Sigmoid colon (tissue), 7 donors: ENCODE results near the gene GAPDHS. TPM values are rescaled to one million over a fixed set of nuclear protein-coding genes. Genes with fewer than 3 reads are reported as not detected.

Source experiments
- DNase-seq: peaks from one replicate; pipeline ENCODE4 v3.0.0-alpha.2; 2019
- H3K27ac ChIP-seq, 4 donors: fragments of 200-600 bp; sonication (generic); one replicate each; pipeline ENCODE4 v1.5.1; 2016 to 2019; ENCODE audit warnings: mild to moderate bottlenecking in 1 of 4
- H3K27me3 ChIP-seq, 3 donors: fragments of 200-600 bp; sonication (generic); one replicate each; pipeline ENCODE4 v1.5.1; 2019; ENCODE audit warnings: mild to moderate bottlenecking in 1 of 3
- H3K36me3 ChIP-seq, 4 donors: fragments of 200-600 bp; sonication (generic); one replicate each; pipeline ENCODE4 v1.5.1; 2016 to 2019
- H3K4me1 ChIP-seq, 4 donors: fragments of 200-600 bp; sonication (generic); one replicate each; pipeline ENCODE4 v1.5.1; 2017 to 2019
- H3K4me3 ChIP-seq, 4 donors: fragments of 200-600 bp; sonication (generic); one replicate each; pipeline ENCODE4 v1.5.1; 2017 to 2019; ENCODE audit warnings: mild to moderate bottlenecking in 2 of 4, moderate library complexity in 1 of 4
- H3K9me3 ChIP-seq, 4 donors: fragments of 200-600 bp in 3 of 4; sonication (generic) in 3 of 4; one replicate each; pipeline versions ENCODE4 v1.5.1 to v1.6.1; 2013 to 2019
- CTCF ChIP-seq, 4 experiments: fragments of 450-650 bp in 3 of 4; fragments of 200-600 bp in 1 of 4; IDR thresholded peaks; one replicate each; pipeline ENCODE4 v1.5.1; 2016 to 2019; ENCODE audit warnings: antibody characterized with exemption in 4 of 4, mild to moderate bottlenecking in 3 of 4, moderate library complexity in 2 of 4
- EP300 ChIP-seq, 4 donors: sonication (generic); formaldehyde crosslinking; IDR thresholded peaks; one replicate each; pipeline ENCODE4 v1.6.1; 2017; ENCODE audit warnings: antibody characterized with exemption in 4 of 4
- POLR2A ChIP-seq, 2 donors: fragments of 450-650 bp; IDR thresholded peaks; one replicate each; pipeline ENCODE4 v1.6.1; 2016; ENCODE audit warnings: antibody characterized with exemption in 2 of 2, mild to moderate bottlenecking in 2 of 2, moderate library complexity in 2 of 2
- POLR2AphosphoS5 ChIP-seq, 4 donors: sonication (generic); formaldehyde crosslinking; IDR thresholded peaks; one replicate each; pipeline ENCODE4 v1.6.1; 2017; ENCODE audit warnings: antibody characterized with exemption in 4 of 4
- WGBS, 2 donors: extraction: QIAGEN DNeasy Blood & Tissue Kit; methylation state at CpG; one replicate each; pipeline ENCODE4 v1.1.7; 2013; 5-methylcytosine and 5-hydroxymethylcytosine counted together
- intact Hi-C: fragments of 100-400 bp; cut with DNase I; formaldehyde crosslinking; loops from one replicate; pipeline ENCODE4 v1.15.1; 2023
- polyA plus RNA-seq, 3 donors: library from polyadenylated mRNA; stranded (reverse); fragments of 200-250 nt; gene quantifications; one replicate each; pipeline ENCODE4 v1.2.3, GENCODE V29; 2013
- total RNA-seq, 4 donors: library from RNA; depleted of rRNA; stranded (reverse); fragments of >200 nt; gene quantifications; one replicate each; pipeline ENCODE4 v1.1.0, GENCODE V29; 2016
- donor health status: healthy with polysubstance abuse.
- donor health status: Bipolar disorder and iron deficiency.
- donor health status: healthy.

The GAPDHS gene
- total and polyA plus RNA-seq, 7 donors = not detected

DNA sequence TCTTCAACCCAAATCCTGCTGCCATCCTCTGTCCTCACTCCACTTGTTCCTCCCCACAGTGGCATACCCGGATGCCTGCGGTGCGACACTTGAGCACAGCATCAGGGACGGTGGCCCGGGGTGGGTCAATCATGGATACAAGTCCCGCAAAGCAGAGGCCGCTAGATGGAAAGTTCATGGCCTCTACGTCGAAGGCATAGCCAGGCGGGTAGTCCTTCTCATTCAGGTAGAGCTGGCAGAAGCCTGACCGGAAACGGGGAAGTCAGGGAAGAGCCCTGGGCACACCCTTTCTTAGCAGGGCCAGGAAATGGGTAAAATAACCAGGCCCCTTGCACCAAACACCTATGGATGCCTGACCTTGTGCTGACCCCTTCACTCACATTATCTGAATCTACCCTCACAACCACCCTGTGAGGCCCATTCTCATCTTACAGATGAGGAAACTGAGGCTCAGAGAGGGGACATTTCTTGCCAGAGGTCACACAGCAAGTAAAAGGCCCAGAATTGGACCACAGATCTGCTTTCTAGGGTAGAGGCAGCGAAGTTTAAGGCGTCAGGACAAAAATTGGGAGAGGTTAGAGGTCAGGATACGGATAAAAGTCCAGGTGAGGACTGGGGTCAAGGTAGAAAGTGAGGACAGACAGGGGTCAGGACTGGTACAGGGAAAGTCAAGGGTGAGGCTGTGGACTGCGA is 23.7 kb downstream of the GAPDHS start:
- 84 to 85% methylated on average over 16 of the region's 16 CpGs for WGBS, 2 donors
- Histone ChIP-seq H3K4me3 (no peak overlapping the region), H3K4me1 (peaks cover 0 to 14% (median 11%) of the 10 kb centered on the region in 4 donors), H3K27ac (no peak overlapping the region), H3K9me3 (no peaks in the 10 kb centered on the region), H3K36me3 (no peaks in the 10 kb centered on the region), H3K27me3 (peaks cover 13 to 47% (median 34%) of the 10 kb centered on the region in 3 donors)
- DNase-seq = no peak
- intact Hi-C loops = no loop called here
- TF ChIP-seq EP300 (IDR thresholded peaks at IDR 0.05) = no peak
- no peak for TF ChIP-seq POLR2AphosphoS5 (IDR thresholded peaks at IDR 0.05)
- no peak for TF ChIP-seq CTCF (IDR thresholded peaks at IDR 0.05)
- no peak for TF ChIP-seq POLR2A (IDR thresholded peaks at IDR 0.05)

DNA sequence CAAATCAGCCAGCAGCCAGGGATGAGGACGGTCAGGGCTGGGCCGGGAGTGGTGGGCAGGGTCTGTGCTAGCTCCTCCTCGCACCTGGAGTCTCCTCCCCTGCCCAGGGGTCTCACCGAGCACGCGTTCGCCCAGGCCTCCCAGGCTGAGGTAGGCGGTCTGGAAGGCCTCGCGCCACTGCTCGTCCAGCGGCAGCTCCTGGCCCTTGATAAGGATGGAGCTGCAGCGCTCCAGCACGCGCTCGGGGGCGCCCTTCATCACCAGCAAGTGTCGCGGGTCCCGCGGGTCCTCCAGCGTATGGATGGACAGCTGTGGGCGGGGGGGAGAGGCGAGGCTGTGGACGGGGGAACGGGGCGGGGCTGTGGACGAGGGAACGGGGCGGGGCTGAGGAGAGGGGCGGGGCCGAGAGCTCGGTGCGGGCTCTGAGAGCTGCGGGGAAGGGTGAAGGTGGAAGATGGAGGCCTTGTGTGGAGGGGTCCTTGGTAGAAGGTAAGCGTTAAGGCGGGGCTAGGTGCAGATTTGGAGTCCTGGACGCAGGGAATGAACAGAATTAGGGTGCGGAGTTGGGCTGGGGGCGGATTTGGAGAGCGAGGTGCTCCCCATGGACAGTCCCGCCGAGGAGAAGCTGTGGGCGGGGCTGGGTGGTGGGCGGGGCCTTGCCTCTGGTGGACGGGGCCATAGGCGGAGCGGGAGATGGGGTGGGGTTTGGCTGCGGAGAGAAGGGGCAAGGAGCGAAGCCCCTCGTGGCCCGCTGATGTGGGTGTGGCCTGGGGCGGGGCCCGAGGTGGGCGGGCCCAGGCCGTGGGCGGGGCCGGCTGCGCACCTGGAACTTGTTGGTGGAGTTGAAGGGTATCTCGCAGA is 24.5 kb downstream of the GAPDHS start:
- Histone ChIP-seq H3K4me1 (peaks cover 0 to 14% (median 11%) of the 10 kb centered on the region in 4 donors), H3K4me3 (peak overlapping the region in 3 of 4 donors; percentile 12 to 41 (median 41)), H3K27me3 (peaks cover 13 to 53% (median 34%) of the 10 kb centered on the region in 3 donors), H3K27ac (no peak overlapping the region), H3K36me3 (no peaks in the 10 kb centered on the region), H3K9me3 (no peaks in the 10 kb centered on the region)
- no peak for DNase-seq
- intact Hi-C loops = no loop called here
- WGBS, 2 donors = 5 to 14% methylated on average over 60 of the region's 60 CpGs
- TF ChIP-seq EP300 (IDR thresholded peaks at IDR 0.05) (no peak), POLR2A (IDR thresholded peaks at IDR 0.05) (no peak), CTCF (IDR thresholded peaks at IDR 0.05) (no peak), POLR2AphosphoS5 (IDR thresholded peaks at IDR 0.05) (no peak)

DNA sequence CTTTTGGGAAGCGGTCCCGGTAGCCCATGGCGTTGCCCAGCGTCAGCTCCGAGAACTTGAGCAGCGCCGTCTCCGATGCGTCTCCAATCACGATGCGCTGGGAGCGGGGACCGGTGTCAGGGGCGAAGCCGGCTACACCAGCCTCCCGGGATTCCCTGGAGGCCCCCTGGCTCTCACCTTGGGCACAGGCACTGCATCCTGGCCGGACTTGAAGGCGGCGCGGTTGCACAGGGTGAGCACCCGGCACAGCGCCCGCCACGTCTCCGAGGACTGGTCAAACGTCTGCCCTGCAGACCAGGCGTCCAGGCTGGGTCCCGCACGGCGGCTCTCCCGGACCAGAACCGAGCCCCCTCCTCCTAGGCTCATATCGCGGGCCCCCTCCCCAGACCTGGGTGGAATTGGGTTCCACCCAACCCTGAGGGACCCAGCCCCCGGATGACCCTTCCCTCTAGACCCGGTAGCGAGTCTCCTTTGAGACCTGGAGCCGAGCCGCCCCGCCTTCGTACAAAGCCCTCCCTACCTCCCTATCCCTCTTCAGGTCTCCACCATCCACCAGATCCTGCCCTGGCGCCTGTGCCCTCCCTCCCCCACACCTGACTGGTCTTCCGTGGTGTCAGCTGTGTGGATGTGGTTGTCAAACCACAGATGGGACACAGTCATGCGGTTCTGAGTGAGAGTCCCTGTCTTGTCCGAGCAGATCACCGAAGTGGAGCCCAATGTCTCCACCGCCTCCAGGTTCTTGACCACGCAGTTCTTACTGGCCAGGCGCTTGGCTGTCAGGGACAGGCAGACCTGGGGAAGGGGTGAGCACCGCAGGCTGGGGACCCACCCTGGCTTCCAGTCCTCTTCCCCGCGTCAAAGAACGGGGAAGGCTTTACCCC is 25.4 kb downstream of the GAPDHS start:
- 36 to 51% methylated on average over 53 of the region's 53 CpGs for WGBS, 2 donors
- Histone ChIP-seq H3K9me3 (no peaks in the 10 kb centered on the region), H3K27ac (no peak overlapping the region), H3K4me3 (peak overlapping the region in 3 of 4 donors; percentile 12 to 41 (median 41)), H3K4me1 (peaks cover 0 to 14% (median 11%) of the 10 kb centered on the region in 4 donors), H3K36me3 (no peaks in the 10 kb centered on the region), H3K27me3 (peaks cover 13 to 61% (median 34%) of the 10 kb centered on the region in 3 donors)
- intact Hi-C loops = no loop called here
- DNase-seq = no peak
- no peak for TF ChIP-seq CTCF (IDR thresholded peaks at IDR 0.05)
- TF ChIP-seq EP300 (IDR thresholded peaks at IDR 0.05) = no peak

DNA sequence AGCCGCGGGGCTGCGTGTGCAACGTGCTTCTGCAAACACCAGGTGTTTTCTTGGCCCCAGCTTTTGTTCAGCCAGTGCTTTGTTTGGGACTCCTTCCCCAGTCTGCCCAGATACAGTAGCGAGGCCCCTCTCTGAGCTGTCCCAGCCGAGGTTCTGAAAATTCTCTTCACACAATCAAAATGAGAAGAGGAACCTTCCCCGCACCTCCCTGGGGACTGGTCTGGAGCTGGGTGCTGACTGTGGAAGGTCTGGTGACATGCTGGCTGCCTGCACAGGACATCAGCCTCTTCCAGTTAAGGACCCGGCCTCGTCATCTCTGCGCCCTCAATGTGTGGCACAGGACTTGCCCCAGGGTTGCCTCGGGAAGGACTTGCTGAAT is 26.0 kb downstream of the GAPDHS start:
- intact Hi-C loops = no loop called here
- DNase-seq = no peak
- 56 to 59% methylated on average over 11 of the region's 11 CpGs for WGBS, 2 donors
- TF ChIP-seq CTCF (IDR thresholded peaks at IDR 0.05) = no peak
- no peak for TF ChIP-seq POLR2AphosphoS5 (IDR thresholded peaks at IDR 0.05)
- no peak for TF ChIP-seq EP300 (IDR thresholded peaks at IDR 0.05)
- TF ChIP-seq POLR2A (IDR thresholded peaks at IDR 0.05) = no peak
- Histone ChIP-seq H3K36me3 (no peaks in the 10 kb centered on the region), H3K4me1 (peaks cover 0 to 14% (median 11%) of the 10 kb centered on the region in 4 donors), H3K27ac (no peak overlapping the region), H3K9me3 (no peaks in the 10 kb centered on the region), H3K27me3 (peaks cover 13 to 64% (median 34%) of the 10 kb centered on the region in 3 donors), H3K4me3 (no peak overlapping the region)
